WTC11 (cell line): ENCODE data around the gene ZNF48.
A peak's percentile ranks its signal among the peaks of the same experiment; 100 is the strongest.

ENCODE experiments used
- ATF2 ChIP-seq: sonication (generic); formaldehyde crosslinking; IDR thresholded peaks from 2 replicates; pipeline ENCODE4 v1.8.1; 2022; ENCODE audit warnings: low read depth, missing genetic modification reagents, borderline replicate concordance
- ATF3 ChIP-seq: sonication (generic); formaldehyde crosslinking; conservative IDR thresholded peaks from 2 replicates; pipeline ENCODE4 v1.8.1; 2022; ENCODE audit warnings: mild to moderate bottlenecking, missing genetic modification reagents
- CREB1 ChIP-seq: sonication (generic); formaldehyde crosslinking; IDR thresholded peaks from 2 replicates; pipeline ENCODE4 v1.8.0; 2023; ENCODE audit warnings: mild to moderate bottlenecking, missing genetic modification reagents
- CTCF ChIP-seq: fragments of 200-600 bp; IDR thresholded peaks from 2 replicates; pipeline ENCODE4 v1.8.0; 2022; ENCODE audit warnings: antibody characterized with exemption
- E2F5 ChIP-seq: sonication (generic); formaldehyde crosslinking; IDR thresholded peaks from 2 replicates; pipeline ENCODE4 v1.8.1; 2022; ENCODE audit warnings: mild to moderate bottlenecking, moderate library complexity, missing genetic modification reagents
- ESRRA ChIP-seq: sonication (generic); formaldehyde crosslinking; IDR thresholded peaks from 2 replicates; pipeline ENCODE4 v1.8.1; 2022; ENCODE audit warnings: mild to moderate bottlenecking, missing genetic modification reagents, borderline replicate concordance
- ZNF263 ChIP-seq: sonication (generic); formaldehyde crosslinking; IDR thresholded peaks from 2 replicates; pipeline ENCODE4 v1.8.1; 2022; ENCODE audit warnings: low read depth, mild to moderate bottlenecking, moderate library complexity, missing genetic modification reagents

- TF ChIP-seq CTCF (no peak), ATF2 (CRISPR knock-in tag) (no peak), ATF3 (CRISPR knock-in tag) (no peak), CREB1 (CRISPR knock-in tag) (0 out of 2 replicates have a peak, but pooled peaks have one; percentile 51), ZNF263 (no peak), ESRRA (CRISPR knock-in tag) (no peak), E2F5 (CRISPR knock-in tag) (no peak)
Observed at GRCh38 chr16:30355954-30356308, 39.3 kb upstream of the ZNF48 start.
